ENCODE results near the gene ENOX1.

Gene ENOX1

DNA sequence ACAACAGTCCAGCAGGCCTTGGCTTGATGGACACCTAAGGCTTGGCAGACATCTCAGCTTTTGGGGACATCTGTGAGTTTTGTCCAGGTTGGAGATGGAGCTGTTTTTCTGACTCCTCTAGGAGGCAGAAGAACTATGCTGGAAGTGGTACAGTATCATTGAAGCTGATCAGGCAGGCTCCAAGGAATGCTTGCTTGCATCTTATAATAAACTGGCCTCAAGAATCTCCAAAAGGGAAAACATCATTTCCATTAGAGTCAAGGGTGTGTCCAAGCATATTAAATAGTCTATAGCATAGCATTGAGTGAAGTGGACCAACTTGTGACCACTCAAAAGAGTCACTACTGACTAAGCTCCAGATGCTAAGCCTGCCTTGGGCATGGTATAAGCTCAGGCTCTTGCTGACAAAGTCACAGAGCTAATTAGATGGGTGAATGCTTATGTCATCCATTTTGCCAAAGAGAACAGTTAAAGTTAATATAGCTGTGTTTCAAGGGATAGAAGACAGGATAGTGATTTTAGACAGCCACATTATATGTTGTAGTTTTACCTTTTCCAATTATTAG is 547.4 kb downstream of the ENOX1 start:
- Mint-ChIP-seq H3K4me3 (no peak overlapping the region), H3K27me3 (peaks cover 10% of the 10 kb centered on the region), H3K9me3 (no peaks in the 10 kb centered on the region), H3K27ac (no peak overlapping the region), H3K36me3 (no peaks in the 10 kb centered on the region), H3K4me1 (no peaks in the 10 kb centered on the region)

DNA sequence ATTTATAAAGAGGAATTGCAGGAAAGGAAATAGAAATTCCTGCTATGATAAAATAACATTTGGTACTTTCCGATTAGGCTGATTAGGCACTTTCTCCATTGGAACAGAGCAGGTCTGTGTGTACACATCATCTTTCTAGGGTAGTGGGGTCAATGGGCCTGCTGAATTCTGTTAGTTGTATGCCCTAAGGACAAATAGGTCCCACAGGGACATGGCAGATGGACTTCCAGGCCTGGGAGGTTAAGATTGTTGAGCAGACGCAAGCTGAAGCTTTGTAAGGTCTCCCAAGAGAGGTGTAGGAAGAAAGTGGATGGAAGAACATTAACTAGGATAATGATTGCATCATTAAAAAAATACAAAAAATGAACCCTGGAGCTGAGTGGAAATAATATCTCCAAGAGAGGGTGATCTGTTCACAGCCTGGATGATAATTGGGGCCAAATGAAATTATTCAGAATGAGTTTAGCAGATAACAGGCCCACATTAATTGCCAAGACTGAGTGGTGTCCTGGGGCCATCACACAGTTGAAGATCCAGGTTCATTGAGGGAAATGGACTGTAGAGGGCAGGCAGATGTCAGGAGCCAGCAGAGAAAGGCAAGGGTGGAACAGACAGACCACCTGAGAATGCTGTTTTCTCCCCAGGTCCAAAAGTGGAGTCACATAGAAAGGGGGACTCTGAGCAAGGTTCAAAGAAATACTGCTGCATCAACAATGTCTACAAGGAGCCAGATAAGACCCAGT is 548.3 kb downstream of the ENOX1 start:
- H3K27me3 Mint-ChIP-seq: peaks cover 10% of the 10 kb centered on the region
- no peaks in the 10 kb centered on the region for H3K4me1 Mint-ChIP-seq
- H3K27ac Mint-ChIP-seq: no peak overlapping the region
- no peaks in the 10 kb centered on the region for H3K9me3 Mint-ChIP-seq
- H3K4me3 Mint-ChIP-seq: no peak overlapping the region
- H3K36me3 Mint-ChIP-seq: no peaks in the 10 kb centered on the region

DNA sequence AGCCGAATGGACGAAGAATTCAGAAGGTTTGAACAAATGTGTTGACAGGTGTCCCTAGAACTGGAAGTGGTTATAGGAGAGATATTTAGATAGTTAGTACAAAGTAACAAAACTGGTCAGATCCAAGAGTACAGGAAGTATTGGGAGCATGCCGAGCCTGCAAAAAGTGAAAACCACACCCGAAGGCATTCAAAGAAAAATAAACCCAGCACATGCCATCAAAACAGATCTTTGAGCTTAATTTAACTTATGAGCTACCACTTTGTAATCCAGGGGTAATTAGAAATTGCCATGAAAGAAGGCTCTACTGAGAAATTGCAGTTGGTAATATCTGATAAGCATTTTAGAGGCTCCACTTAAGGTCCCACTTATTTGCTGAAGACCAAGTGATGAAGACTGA is 549.2 kb downstream of the ENOX1 start:
- no peaks in the 10 kb centered on the region for H3K4me1 Mint-ChIP-seq
- H3K27me3 Mint-ChIP-seq: peaks cover 5% of the 10 kb centered on the region
- no peaks in the 10 kb centered on the region for H3K9me3 Mint-ChIP-seq
- no peak overlapping the region for H3K4me3 Mint-ChIP-seq
- no peaks in the 10 kb centered on the region for H3K36me3 Mint-ChIP-seq
- H3K27ac Mint-ChIP-seq: no peak overlapping the region

DNA sequence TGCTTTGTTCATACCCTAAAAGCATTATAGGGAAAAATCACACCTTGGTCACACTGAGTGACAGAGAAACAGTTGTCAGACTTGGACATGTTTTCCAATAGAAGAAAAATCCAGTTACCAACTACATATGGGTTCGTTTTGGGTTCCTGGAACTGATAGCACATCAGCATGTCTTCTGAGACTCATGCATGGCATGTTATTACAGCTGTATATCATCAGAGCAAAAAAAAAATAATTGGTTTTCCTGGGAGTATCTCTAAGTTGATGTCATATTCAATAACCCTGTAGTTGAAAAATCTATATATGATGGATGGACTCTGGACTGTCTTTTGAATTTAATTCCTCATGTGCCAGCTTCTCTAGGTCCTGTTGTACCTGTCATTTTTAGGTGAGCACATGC is 551.7 kb downstream of the ENOX1 start:
- Mint-ChIP-seq H3K27ac (no peak overlapping the region), H3K9me3 (no peaks in the 10 kb centered on the region)

DNA sequence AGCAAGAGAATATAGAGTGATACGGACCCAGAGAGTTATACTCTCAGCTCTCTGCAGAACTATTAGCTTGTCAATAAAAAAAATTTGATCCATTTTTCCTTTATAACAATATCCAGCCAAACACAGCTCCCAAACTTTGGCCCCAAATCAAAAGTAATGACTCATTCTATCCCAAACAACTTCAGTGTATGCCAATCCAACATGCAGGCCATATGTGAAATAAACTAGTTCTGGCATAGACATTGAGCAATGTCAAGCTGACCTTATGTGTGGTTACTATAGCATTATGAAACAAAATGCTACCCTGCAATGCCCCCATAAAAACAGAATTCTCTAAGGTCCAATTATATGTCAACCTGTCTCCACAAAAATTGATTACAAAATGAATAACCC is 553.9 kb downstream of the ENOX1 start:
- no peaks in the 10 kb centered on the region for H3K36me3 Mint-ChIP-seq
- H3K4me1 Mint-ChIP-seq: no peaks in the 10 kb centered on the region
- no peaks in the 10 kb centered on the region for H3K9me3 Mint-ChIP-seq
- peaks cover 2% of the 10 kb centered on the region for H3K27me3 Mint-ChIP-seq
- no peak overlapping the region for H3K27ac Mint-ChIP-seq
- no peak overlapping the region for H3K4me3 Mint-ChIP-seq

More for the DNA sequence above, 551.7 kb downstream of the ENOX1 start:
- Mint-ChIP-seq H3K27me3 (peaks cover 2% of the 10 kb centered on the region), H3K4me1 (no peaks in the 10 kb centered on the region), H3K4me3 (no peak overlapping the region), H3K36me3 (no peaks in the 10 kb centered on the region)

DNA sequence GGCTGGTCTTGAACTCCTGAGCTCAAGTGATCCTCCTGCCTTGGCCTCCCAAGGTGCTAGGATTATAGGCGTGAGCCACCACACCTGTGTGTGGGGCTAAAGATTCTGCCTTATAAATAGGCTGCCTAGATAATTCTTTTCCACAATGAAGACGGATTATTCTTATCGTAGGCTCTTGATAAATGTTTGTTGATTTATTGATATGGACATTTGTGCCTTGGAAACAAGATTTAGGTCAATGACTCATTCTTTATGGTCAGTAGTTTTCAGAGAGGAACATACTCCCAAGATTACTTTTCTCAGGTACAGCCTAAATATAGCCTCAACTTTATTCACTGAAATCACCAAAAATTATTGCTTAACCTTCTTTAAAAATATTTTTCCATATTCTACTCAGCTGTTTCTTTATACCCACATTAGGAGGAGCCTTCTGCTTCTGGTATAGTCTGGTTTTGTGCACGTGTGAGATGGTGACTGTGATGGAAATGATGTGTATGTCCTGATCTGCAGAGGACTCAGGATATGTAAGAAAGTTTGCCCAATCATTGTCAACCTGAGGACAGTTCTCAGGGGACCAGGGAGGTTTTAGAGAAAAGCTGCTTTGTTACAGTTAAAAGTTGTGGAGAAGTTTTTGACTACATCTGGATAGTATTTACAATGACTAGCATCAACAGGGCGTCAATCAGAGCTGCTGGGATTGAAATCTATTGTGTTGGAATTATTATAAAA is 554.5 kb downstream of the ENOX1 start:
- H3K4me3 Mint-ChIP-seq: no peak overlapping the region
- peaks cover 2% of the 10 kb centered on the region for H3K27me3 Mint-ChIP-seq
- H3K9me3 Mint-ChIP-seq: no peaks in the 10 kb centered on the region
- no peaks in the 10 kb centered on the region for H3K4me1 Mint-ChIP-seq
- H3K27ac Mint-ChIP-seq: no peak overlapping the region
- no peaks in the 10 kb centered on the region for H3K36me3 Mint-ChIP-seq

DNA sequence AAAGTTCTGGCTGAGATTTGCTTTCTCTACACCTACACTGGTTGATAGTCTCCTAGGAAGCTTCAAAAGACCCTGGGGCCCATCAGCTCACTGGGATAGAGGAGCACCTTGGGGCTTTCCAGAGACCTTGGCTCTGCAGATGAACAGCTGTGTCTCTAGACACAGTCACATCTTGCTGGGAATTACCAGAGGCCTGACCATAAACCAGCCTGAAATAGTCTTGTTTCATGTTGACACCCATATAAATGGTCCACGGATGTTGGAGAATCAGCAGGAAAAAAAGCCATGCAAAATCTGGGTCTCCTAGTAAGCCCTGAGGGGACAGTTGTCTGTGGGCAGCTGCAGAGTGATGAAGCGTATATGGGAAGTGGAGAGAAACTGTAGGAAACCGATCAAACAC is 555.8 kb downstream of the ENOX1 start:
- H3K27me3 Mint-ChIP-seq: peaks cover 3% of the 10 kb centered on the region
- no peaks in the 10 kb centered on the region for H3K4me1 Mint-ChIP-seq
- no peaks in the 10 kb centered on the region for H3K36me3 Mint-ChIP-seq
- H3K27ac Mint-ChIP-seq: no peak overlapping the region
- no peaks in the 10 kb centered on the region for H3K9me3 Mint-ChIP-seq
- no peak overlapping the region for H3K4me3 Mint-ChIP-seq

DNA sequence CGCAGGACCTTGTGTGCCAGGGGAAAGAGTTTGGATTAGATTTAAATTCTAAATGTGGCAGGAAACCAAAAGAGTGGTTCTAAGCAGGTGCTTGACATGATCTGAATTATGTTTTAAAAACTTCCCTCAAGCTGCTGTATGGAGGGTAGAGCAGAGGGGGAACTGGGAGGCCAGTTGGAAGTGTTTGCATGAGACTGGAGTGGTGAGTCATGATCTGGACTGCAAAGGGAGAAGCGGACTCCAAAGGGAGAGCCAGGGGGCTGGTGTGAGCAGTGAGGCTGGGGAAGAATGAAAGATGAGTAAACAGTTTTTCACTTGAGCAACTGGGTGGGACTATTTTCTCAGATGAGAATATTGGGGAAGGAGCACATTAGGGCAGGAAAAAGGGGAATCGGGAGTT is 557.3 kb downstream of the ENOX1 start:
- Mint-ChIP-seq H3K4me3 (no peak overlapping the region), H3K36me3 (no peaks in the 10 kb centered on the region), H3K27ac (no peak overlapping the region), H3K9me3 (no peaks in the 10 kb centered on the region), H3K27me3 (peaks cover 5% of the 10 kb centered on the region), H3K4me1 (no peaks in the 10 kb centered on the region)

DNA sequence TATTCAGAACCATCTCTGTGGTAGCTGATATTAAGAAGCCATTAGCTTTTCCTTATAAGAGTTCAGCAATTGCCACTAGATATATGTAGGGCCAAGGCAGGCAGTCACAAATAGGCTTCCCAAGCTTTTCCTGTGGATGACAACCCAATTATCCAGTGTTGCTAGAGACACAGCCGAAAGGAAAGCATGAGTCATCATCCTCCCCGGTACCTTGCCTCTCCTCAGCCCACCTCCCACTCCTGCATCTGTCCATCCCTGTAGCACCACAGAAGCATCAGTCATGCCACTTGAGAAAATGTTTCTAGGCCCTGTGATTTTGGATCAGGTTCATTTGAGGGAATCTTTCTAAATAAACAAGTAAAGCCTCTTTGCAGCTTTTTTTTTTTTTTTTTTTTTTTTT is 559.1 kb downstream of the ENOX1 start:
- no peak overlapping the region for H3K4me3 Mint-ChIP-seq
- H3K4me1 Mint-ChIP-seq: no peaks in the 10 kb centered on the region
- H3K36me3 Mint-ChIP-seq: no peaks in the 10 kb centered on the region
- H3K27ac Mint-ChIP-seq: no peak overlapping the region
- H3K9me3 Mint-ChIP-seq: no peaks in the 10 kb centered on the region
- peaks cover 7% of the 10 kb centered on the region for H3K27me3 Mint-ChIP-seq

DNA sequence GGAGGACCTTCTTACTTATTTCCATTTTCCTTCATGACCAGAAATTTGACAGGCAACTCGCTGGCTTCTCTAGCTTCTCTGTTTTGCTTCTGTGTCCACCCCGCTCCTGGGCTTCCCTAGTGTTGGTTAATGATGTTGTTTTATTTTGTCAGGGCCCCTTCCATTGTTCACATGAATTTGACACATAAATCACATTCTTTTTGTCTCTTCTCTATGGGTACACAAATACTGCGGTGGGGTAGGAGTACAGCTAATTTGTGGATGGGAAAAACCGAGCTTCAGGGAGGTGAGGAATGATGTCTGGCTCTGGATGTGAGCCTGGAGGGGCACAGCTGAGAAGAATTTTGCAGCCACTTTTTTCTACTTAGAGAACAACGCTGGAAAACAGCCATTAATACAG is 563.6 kb downstream of the ENOX1 start:
- no peaks in the 10 kb centered on the region for H3K9me3 Mint-ChIP-seq
- no peaks in the 10 kb centered on the region for H3K36me3 Mint-ChIP-seq
- no peaks in the 10 kb centered on the region for H3K4me1 Mint-ChIP-seq

DNA sequence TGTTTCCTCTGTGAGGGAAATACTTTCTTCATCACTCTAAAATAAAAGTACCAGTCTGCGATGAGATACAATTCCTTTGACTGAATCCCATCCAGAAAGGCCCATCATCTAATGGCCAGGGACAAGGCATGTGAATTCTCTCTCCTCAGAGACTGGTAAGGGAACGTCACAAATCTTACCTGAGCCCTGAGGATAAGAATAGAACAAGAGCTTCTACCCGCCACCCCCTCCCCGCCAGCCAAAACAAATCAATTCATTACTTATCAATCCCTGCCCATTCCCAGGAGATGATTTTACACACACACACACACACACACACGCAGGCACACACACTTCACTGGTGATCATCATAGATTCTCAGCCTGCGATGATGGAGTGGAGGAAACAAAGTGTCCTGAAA is 564.7 kb downstream of the ENOX1 start:
- no peaks in the 10 kb centered on the region for H3K9me3 Mint-ChIP-seq
- H3K36me3 Mint-ChIP-seq: no peaks in the 10 kb centered on the region
- H3K27ac Mint-ChIP-seq: no peak overlapping the region
- H3K4me1 Mint-ChIP-seq: no peaks in the 10 kb centered on the region
- peaks cover 7% of the 10 kb centered on the region for H3K27me3 Mint-ChIP-seq
- H3K4me3 Mint-ChIP-seq: no peak overlapping the region

More for the DNA sequence above, 563.6 kb downstream of the ENOX1 start:
- no peak overlapping the region for H3K4me3 Mint-ChIP-seq
- peaks cover 7% of the 10 kb centered on the region for H3K27me3 Mint-ChIP-seq
- H3K27ac Mint-ChIP-seq: no peak overlapping the region

DNA sequence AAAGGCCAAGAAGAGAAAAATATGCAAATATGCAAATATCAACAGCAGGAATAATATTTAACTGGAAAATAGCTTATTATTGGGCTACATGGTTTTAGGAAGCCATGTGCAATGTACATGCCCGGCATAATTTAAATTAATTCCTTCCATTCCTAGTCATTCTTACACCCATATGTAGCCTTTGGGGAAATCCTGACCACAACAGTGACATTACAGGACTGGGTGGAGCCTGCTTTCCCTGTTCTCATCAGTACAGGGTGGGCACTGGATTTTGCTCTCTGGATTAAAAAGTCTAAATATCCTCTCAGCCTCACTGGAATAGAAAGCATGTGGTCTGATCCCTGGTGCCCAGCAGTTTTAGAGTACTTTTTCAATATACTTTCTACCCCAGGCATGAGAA is 565.2 kb downstream of the ENOX1 start:
- Mint-ChIP-seq H3K27ac (no peak overlapping the region), H3K4me1 (no peaks in the 10 kb centered on the region), H3K36me3 (no peaks in the 10 kb centered on the region), H3K9me3 (no peaks in the 10 kb centered on the region), H3K27me3 (peaks cover 7% of the 10 kb centered on the region), H3K4me3 (no peak overlapping the region)

DNA sequence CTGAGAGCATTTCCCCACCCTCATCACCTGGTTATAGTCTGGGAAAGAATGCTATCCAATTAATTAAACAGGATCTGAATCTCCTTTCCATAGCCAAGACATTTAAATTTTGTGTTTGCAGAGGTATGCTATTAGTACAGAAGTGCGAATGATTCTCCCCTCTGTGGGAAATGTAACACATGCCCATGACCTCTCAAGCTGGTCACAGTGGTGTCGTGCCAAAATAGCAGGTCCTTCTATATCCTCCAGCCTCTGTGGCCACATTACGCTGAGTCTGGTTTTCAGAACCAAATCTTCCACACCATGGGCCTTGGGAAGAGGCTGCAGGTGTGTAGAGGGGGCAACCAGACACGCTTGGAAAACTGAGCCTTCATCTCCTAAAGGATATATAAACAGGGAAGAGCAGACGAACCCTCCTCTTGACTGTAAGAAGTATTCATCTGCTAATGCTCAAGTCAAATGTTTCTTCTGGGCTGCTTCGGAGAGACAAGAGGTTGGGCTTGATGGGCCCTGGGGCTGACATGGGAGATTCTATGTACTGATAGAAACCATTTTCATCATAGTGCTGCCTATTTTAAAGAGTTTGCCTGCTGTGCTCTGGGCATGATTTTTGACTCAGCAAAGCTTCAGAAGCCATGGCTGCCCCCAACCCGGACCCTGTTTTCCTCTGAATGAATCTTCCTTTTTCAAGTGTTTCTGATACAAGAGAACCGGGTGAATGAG is 565.7 kb downstream of the ENOX1 start:
- Mint-ChIP-seq H3K4me1 (no peaks in the 10 kb centered on the region), H3K27me3 (peaks cover 5% of the 10 kb centered on the region), H3K9me3 (no peaks in the 10 kb centered on the region), H3K36me3 (no peaks in the 10 kb centered on the region), H3K4me3 (no peak overlapping the region), H3K27ac (no peak overlapping the region)

DNA sequence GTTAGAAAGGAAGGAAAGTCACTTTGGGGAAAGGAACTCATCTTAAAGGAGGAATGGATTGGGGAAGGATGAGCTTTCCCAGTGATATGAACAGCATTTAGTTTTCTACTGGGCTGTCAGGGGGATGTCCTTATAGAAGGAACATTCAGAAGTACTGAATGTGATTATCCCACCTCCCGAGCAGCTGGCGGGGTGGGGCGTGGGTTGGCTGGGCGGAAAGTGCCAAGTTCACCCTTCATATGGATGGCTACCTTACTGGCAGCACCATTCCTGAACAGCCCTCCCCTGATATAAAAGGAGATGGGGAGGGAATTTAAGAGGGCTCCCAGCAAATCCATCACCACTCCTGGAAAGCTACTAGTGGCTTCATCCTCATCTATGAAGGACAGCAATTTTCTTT is 572.6 kb downstream of the ENOX1 start:
- H3K4me3 Mint-ChIP-seq: no peak overlapping the region
- H3K4me1 Mint-ChIP-seq: no peaks in the 10 kb centered on the region
- no peaks in the 10 kb centered on the region for H3K9me3 Mint-ChIP-seq
- peaks cover 1% of the 10 kb centered on the region for H3K27me3 Mint-ChIP-seq
- H3K27ac Mint-ChIP-seq: no peak overlapping the region
- H3K36me3 Mint-ChIP-seq: no peaks in the 10 kb centered on the region

DNA sequence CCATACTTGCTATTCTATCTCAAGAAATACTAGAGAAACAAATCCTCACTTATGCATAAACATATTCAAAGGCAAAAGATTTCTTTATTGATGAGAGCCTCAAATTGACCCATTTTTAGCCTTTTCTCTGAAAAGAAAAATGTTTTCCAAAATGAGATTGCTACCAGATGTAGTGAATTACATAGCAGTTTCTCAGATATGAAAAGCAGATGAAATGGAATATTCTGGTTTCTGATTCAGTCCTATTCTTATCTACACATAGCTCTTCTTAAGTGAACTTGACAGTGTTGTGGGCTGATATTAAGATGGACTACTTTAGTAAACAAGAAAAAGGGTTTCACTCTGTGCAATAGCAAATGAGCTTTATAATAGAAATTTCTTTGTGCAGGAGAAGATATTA is 579.9 kb downstream of the ENOX1 start:
- H3K4me3 Mint-ChIP-seq: no peak overlapping the region
- H3K27me3 Mint-ChIP-seq: no peaks in the 10 kb centered on the region
- peaks cover 8% of the 10 kb centered on the region for H3K9me3 Mint-ChIP-seq
- no peaks in the 10 kb centered on the region for H3K36me3 Mint-ChIP-seq
- H3K4me1 Mint-ChIP-seq: no peaks in the 10 kb centered on the region
- H3K27ac Mint-ChIP-seq: no peak overlapping the region

DNA sequence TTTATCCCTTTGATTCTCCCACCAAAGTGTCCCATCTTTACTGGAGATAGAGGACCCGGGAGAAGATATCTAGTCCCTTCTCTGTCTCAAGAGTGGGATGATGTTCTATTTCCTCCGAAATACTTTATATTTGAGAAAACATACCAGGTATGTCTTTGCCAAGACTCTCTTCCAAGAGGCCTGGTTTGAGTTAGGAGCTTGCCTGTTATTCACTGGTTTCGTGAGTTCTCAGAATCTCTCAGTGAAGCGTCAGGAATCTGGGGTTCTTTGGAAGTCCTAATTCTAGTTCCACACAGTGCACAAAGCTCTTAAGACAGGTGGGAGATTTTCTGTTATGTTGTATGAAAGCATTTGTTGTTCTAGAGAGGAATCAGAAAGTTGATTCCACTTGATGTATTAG is 581.4 kb downstream of the ENOX1 start:
- H3K36me3 Mint-ChIP-seq: no peaks in the 10 kb centered on the region
- no peak overlapping the region for H3K27ac Mint-ChIP-seq
- no peaks in the 10 kb centered on the region for H3K4me1 Mint-ChIP-seq
- H3K4me3 Mint-ChIP-seq: no peak overlapping the region
- peaks cover 8% of the 10 kb centered on the region for H3K9me3 Mint-ChIP-seq
- no peaks in the 10 kb centered on the region for H3K27me3 Mint-ChIP-seq

Data from activated naive CD4-positive, alpha-beta T cell treated with anti-CD3 and anti-CD28 coated beads, Interleukin-2, amount 50 U/mL, for 24 hours (primary cell).